ENCODE measurements around the gene SLC26A1.
"Not testable (repeated sequence)": the region's sequence is repeated elsewhere in the genome, so short reads cannot be mapped to it uniquely, and the experiment has no call there.

SLC26A1 gene

DNA sequence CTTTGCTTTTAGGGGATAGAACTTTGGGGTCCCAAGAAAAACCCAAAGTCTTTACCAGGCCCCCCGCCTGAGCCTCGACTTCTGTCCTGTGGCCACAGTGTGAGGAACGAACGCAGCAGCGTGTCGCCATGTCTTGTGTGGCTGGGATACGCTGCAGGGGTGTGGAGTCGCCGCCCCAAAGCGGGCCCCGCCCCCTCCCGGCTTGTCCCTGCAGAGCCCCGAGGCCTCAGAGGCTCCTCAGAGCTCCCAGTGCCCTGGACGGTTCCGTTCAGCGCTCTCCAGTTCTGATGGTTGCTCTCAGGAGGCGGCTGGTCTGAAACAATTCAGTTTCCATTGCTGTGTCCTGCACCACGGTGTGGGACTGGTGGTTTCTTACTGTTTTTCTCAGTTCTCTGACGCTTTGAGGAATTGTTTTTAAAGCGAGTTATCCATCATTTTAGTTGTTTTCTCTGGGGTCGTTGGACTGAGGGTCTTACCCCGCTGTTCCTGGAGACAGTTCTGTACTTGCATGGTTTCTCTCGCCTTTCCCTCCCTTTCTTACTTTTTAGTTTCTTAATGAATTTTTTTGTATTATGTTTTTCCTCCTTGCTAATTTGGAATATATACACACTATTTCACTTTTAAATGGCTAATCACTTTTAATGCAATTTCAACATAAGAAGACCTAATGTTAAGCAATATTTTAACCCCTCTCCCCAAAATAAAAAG, 7.9 kb downstream of the SLC26A1 start:
- DNase-seq (ENCODE audit: low read depth in 2 of 2): no peak

DNA sequence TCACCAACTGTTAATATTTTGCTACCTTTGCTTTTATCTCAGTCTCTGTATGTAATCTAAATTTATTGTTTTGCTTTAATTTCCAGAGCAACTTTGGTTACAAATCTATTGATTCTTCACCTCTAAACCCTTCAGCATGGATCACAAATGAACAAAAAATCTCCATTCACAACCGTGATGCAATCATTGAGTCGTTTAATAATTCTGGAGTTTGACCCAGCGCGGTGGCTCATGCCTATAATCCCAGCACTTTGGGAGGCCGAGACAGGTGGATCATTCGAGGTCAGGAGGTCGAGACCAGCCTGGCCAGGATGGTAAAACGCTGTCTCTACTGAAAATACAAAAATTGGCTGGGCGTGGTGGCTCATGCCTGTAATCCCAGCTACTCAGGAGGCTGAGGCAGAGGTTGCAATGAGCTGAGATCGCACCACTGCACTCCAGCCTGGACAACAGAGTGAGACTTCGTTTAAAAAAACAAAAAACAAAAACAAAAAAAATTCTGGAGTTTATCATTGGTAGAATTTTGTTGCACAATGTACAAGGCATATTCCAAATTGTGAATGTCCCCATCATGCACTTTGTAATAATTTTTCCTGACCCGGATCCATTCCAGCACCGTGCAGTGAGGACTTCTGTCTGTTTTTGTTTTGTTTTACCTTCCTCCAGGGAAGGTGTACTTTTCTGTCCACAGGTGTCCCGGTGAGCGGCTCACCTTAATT, 8.7 kb downstream of the SLC26A1 start:
- DNase-seq (ENCODE audit: low read depth in 2 of 2): no peak

DNA sequence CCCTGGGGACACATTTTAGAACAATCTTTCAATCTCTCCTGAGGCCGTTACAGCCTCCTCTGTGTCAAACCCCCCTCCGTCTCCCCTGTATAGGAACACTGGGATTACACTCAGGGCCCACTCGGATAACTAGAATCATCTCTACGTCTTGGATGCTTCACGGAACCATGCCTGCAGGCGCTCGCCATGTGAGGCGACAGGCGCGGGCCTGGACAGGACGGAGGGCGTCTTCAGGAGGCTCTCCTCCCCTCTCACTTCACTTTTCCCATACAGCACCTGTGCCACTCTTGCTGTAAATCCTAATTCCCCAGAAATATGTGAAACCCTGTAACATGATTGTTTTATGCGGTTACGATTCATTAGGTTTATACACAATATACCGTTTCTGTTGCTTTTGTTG, 10.4 kb downstream of the SLC26A1 start:
- no peak for DNase-seq (ENCODE audit: low read depth in 2 of 2)

GRCh38 chr4:982291-982690, 10.9 kb downstream of the SLC26A1 start:
- no peak for DNase-seq (ENCODE audit: low read depth in 2 of 2)

- DNase-seq (ENCODE audit: low read depth in 2 of 2): no peak
Measured at GRCh38 chr4:978957-979701, 14.1 kb downstream of the SLC26A1 start.

DNA sequence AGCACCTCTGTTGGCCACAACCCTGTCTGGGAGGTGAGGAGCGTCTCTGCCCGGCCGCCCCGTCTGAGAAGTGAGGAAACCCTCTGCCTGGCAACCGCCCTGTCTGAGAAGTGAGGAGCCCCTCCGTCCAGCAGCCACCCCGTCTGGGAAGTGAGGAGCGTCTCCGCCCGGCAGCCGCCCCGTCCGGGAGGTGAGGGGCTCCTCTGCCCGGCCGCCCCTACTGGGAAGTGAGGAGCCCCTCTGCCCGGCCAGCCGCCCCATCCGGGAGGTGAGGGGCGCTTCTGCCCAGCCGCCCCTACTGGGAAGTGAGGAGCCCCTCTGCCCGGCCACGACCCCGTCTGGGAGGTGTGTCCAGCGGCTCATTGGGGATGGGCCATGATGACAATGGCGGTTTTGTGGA, 17.2 kb downstream of the SLC26A1 start:
- not testable (repeated sequence) for DNase-seq (ENCODE audit: low read depth in 2 of 2)

DNA sequence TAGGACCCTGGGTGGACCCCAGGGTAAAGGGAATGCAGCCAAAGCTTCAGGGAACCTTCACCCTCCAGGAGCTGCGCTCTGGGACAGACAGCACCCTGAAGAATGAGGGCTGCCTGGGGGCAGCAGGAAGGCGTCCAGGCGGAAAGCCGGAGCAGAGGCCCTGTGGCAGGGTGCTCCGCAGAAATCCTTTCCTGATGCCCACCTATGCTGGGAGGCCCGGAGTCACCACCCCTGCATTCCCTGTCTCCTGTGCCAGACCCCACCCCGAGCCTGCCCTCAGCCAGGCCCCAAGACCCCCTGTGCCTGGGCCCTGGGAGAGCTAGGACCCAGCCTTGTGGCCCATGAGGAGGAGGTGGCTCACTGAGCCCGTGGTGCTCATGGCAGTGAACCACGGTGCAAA, 18.5 kb downstream of the SLC26A1 start:
- DNase-seq (ENCODE audit: low read depth in 2 of 2): no peak

- DNase-seq (ENCODE audit: low read depth in 2 of 2): peak; percentile 65 to 71
Measured at GRCh38 chr4:973431-974397, 19.5 kb downstream of the SLC26A1 start, which contains the start of gene DGKQ. DGKQ (minus strand) TSS chr4:973569; CDS start chr4:973482, 87 bp downstream.

DNA sequence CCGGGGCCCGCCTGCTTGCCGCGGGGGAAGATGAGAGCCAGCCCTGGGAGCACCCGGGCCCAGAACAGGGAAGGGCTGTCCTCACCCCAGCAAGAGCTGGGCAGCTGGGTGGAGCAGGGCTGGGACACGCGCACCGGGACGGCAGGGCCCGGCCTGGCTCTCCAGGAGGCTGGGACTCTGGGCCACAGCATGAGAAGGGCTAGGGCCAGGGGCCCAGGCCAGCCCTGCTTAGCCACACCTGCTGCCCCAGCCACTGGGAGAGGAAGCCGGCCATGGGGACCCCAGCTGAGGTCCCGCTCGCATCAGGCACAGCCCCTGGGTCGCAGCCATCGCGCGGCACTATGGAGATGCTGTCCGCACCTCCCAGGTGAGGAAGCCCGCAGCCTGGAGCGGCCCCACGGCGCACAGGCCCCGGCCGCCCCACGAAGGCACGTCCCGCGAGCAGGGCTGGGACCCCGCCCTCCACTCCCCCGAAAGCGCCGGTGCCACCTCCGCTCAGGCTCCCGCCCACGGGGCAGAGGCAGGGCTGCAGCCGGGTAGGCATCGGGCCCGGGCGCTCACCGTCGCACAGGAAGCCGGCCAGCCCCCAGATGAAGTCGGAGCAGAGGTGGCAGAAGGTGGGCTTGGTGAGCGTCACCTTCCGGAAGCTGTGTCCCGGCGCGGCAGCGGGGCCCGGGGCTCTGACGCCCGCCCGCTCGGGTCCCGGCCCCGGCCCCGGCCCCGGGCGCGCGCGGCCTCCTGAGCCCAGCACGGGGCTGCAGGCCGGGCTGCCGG, 20.4 kb downstream of the SLC26A1 start:
- DNase-seq (ENCODE audit: low read depth in 2 of 2): no peak

DNA sequence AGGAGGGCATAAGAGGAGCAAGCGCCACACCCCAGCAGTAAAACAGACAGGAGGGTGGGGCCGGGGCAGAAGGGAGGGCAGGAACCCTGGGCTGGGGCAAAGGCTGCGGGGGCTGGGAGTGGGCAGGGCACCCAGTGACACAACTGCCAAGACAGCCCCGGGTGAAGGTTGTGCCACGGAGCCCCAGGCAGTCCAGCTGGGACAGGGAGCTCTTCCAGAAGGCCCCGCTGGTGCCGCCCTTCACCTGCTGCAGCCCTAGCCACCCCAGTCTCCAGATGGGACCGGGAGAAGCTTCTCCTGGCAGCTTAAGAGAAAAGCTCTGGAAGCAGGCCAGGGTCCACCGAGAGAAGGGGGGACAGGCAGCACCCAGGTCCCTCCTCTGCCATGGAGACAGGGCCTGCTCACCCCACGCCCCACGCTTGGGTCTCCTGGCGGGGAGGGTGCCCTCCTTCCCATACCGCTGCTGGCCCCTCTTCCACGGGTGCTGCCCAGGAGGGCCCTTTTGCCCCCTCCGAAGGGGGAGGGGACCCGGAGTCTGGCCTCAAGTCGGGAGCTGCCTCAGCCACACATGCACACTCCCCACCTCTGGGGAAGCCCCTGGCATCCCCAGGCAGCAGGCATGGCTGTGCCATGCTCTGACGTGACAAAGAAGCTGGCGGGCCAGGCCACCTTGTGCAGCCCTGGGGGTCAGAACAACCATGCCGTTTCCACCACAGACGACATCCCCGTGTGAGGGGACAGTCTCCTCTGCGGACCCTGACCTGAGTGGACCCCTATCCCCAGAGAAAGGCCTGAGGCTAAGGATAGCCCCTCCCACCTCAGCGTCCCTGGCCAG, 21.3 kb downstream of the SLC26A1 start:
- no peak for DNase-seq (ENCODE audit: low read depth in 2 of 2)

DNA sequence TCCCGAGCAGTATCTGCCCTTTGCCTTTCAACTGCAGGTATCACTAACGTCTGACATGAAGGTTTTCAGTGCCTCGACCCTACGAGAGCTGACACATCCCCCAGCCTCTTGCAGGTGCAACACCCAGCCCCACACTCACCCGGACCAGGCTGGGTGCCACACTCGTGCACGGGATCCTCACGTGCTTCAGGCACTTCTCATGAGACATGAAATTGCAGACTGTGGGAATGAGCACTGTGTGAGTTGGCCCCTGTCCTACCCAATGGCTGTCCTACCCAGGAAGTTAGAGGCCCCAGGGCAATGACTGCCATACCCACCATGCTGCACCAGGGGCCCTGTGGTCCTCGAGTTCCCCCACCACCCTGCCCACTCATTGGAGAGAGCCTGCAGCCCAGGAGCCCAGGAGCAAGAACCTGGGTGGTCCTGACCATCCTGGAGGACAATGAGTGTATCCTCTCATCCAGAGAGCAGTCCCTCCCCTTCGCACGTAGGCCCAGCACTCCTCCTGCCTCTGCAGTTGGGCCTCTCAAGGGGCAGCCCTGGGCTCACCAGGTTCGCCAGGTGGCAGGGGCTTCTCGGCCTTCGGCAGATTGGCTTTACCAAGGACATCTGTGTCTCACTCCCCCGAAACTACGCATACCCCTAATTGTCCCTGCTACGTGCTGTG, 22.2 kb downstream of the SLC26A1 start:
- no peak for DNase-seq (ENCODE audit: low read depth in 2 of 2)

DNA sequence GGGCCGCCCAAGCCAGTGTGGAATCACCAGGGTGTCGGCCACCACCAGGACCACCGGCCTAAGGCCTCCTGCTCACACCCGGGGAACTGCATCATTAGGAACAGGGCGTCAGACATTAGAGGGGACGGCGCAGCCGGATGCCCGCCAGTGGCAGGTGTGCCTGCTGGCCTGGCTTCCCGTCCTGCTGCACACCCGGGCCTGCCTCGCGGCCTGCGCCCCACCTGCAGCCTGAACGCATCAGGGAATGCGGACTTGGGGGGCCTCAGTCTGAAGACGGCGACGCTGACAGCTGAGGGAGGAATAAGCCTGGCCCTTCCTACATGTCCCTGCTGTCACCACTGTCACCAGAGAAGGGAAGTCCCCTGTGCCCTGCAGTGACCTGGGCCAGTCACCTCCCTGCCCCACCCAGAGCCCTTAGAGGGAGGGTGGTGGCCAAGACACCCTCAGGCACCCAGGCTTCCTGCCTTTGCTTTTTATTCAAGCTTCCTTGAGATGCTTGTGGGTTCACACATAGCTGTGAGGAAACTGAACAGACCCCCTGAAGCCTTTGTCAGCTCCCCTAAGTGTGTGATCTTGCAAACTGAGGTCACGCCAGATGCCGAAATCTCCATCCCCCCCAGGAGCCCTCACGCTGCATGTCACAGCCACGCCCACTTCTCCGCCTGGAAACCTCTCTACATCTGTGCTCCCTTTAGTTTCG, 23.0 kb downstream of the SLC26A1 start:
- DNase-seq (ENCODE audit: low read depth in 2 of 2): no peak

DNA sequence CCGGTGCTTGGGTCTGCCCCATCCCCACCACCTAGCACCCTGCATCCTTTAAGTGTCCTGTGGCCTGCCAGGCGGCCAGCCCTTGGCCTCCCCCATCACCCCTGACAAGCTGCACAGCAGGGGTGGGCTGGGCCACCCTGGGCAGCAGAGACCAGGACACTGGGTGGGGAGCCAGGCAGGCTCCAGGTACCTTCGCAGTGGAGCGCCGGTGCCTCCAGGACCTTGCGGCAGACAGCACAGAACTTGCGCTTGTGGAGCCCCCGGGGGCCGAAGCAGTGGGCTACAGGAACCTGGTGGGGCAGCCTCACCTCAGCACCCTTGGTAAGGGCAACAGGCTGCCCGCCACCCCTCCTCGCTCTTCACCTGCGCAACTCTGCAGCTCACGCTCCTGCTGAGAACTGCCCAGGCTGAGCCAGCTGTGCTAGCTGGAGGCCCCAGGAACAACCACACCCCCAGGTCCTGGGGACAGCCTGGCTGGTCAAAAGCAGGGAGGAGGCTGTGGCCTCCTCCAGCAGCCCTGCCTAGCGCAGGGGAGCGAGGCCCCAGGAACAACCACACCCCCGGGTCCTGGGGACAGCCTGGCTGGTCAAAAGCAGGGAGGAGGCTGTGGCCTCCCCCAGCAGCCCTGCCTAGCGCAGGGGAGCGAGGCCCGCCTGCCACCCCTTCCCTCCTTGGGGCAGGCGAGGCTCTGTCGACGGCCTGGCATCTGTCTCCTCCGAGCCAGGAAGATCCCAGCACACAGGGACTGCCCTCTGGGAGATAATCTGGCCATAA, 24.4 kb downstream of the SLC26A1 start:
- no peak for DNase-seq (ENCODE audit: low read depth in 2 of 2)

GRCh38 chr4:968221-968620, 25.0 kb downstream of the SLC26A1 start:
- DNase-seq (ENCODE audit: low read depth in 2 of 2): no peak

- no peak for DNase-seq (ENCODE audit: low read depth in 2 of 2)
Measured at GRCh38 chr4:967113-968104, 25.8 kb downstream of the SLC26A1 start.

- no peak for DNase-seq (ENCODE audit: low read depth in 2 of 2)
Measured at GRCh38 chr4:966266-967112, 26.7 kb downstream of the SLC26A1 start.
